CD4-positive, alpha-beta T cell treated with Interleukin-2 at 100 ng/mL for 4 hours (primary cell): ENCODE results near the gene MYL3.
"Not testable (repeated sequence)": the region's sequence is repeated elsewhere in the genome, so short reads cannot be mapped to it uniquely, and the experiment has no call there.

Experiments used
- DNase-seq: peaks from one replicate; pipeline ENCODE4 v3.0.0-alpha.2; 2020; ENCODE audit warnings: low spot score

The MYL3 gene

GRCh38 chr3:46863261-46863782 lies at the start of gene MYL3:
Gene MYL3 (minus strand): TSS chr3:46863444. CDS start chr3:46863390, 54 bp downstream.
- DNase-seq, result no peak

GRCh38 chr3:46912986-46913385 lies 49.7 kb upstream of the MYL3 start:
- no peak for DNase-seq

- not testable (repeated sequence) for DNase-seq
These were observed 47.7 kb upstream of the MYL3 start for GRCh38 chr3:46910914-46911313.

- DNase-seq, result no peak
These were observed 47.0 kb upstream of the MYL3 start for GRCh38 chr3:46910166-46910760.

- DNase-seq, result peak; percentile 81
These were observed 46.4 kb upstream of the MYL3 start for GRCh38 chr3:46909535-46910161.

GRCh38 chr3:46908986-46909534 lies 45.8 kb upstream of the MYL3 start:
- DNase-seq, result no peak

- no peak for DNase-seq
These were observed 45.2 kb upstream of the MYL3 start for GRCh38 chr3:46908294-46908985.

- no peak for DNase-seq
These were observed 44.7 kb upstream of the MYL3 start for GRCh38 chr3:46907960-46908293.

- no peak for DNase-seq
These were observed 44.0 kb upstream of the MYL3 start for GRCh38 chr3:46907271-46907670.

- DNase-seq, result no peak
These were observed 43.3 kb upstream of the MYL3 start for GRCh38 chr3:46906471-46907058.

- no peak for DNase-seq
These were observed 42.6 kb upstream of the MYL3 start for GRCh38 chr3:46905661-46906451.

GRCh38 chr3:46905213-46905560 lies 41.9 kb upstream of the MYL3 start:
- DNase-seq, result no peak

- no peak for DNase-seq
These were observed 41.3 kb upstream of the MYL3 start for GRCh38 chr3:46904303-46905212.

GRCh38 chr3:46903341-46904302 lies 40.4 kb upstream of the MYL3 start:
- DNase-seq, result no peak

GRCh38 chr3:46902188-46902631 lies 39.0 kb upstream of the MYL3 start:
- no peak for DNase-seq

GRCh38 chr3:46901591-46902187 lies 38.4 kb upstream of the MYL3 start:
- no peak for DNase-seq

GRCh38 chr3:46901061-46901460 lies 37.8 kb upstream of the MYL3 start:
- DNase-seq, result no peak

- no peak for DNase-seq
These were observed 37.1 kb upstream of the MYL3 start for GRCh38 chr3:46900356-46900755.

- no peak for DNase-seq
These were observed 36.7 kb upstream of the MYL3 start for GRCh38 chr3:46900007-46900292.
